IgD-negative memory B cell (primary cell): ENCODE measurements around the gene PHACTR4. TPM values are rescaled to one million over a fixed set of nuclear protein-coding genes. Genes with fewer than 3 reads are reported as not detected.
"Not testable (repeated sequence)": the region's sequence is repeated elsewhere in the genome, so short reads cannot be mapped to it uniquely, and the experiment has no call there.

Source experiments
- H3K27ac Mint-ChIP-seq, 3 donors: one replicate each; pipeline ENCODE4 v1.8.0; 2020 to 2022; ENCODE audit warnings: mild to moderate bottlenecking in 3 of 3, mixed read lengths in 3 of 3, moderate library complexity in 1 of 3
- H3K27me3 Mint-ChIP-seq: one replicate; pipeline ENCODE4 v1.8.0; 2021; ENCODE audit warnings: mixed read lengths
- H3K36me3 Mint-ChIP-seq: one replicate; pipeline ENCODE4 v1.8.0; 2020; ENCODE audit warnings: mild to moderate bottlenecking, mixed read lengths
- H3K4me1 Mint-ChIP-seq, 3 donors: one replicate each; pipeline ENCODE4 v1.8.0; 2020 to 2022; ENCODE audit warnings: mixed read lengths in 3 of 3, mild to moderate bottlenecking in 1 of 3
- H3K4me3 Mint-ChIP-seq, 4 donors: one replicate each; pipeline ENCODE4 v1.8.0; 2020 to 2022; ENCODE audit warnings: mild to moderate bottlenecking in 4 of 4, mixed read lengths in 4 of 4, moderate library complexity in 3 of 4
- H3K9me3 Mint-ChIP-seq, 3 donors: one replicate each; pipeline ENCODE4 v1.8.0; 2020 to 2021; ENCODE audit warnings: mixed read lengths in 3 of 3, mild to moderate bottlenecking in 1 of 3
- polyA plus RNA-seq: library from polyadenylated mRNA; unstranded; fragments of 300-500 nt; fragmentation: Illumina TruSeq; gene quantifications from one replicate; pipeline ENCODE4 v1.2.3, GENCODE V29; 2021

PHACTR4 gene
- polyA plus RNA-seq, 1 donor from 2014 or later = 18.5 TPM

DNA sequence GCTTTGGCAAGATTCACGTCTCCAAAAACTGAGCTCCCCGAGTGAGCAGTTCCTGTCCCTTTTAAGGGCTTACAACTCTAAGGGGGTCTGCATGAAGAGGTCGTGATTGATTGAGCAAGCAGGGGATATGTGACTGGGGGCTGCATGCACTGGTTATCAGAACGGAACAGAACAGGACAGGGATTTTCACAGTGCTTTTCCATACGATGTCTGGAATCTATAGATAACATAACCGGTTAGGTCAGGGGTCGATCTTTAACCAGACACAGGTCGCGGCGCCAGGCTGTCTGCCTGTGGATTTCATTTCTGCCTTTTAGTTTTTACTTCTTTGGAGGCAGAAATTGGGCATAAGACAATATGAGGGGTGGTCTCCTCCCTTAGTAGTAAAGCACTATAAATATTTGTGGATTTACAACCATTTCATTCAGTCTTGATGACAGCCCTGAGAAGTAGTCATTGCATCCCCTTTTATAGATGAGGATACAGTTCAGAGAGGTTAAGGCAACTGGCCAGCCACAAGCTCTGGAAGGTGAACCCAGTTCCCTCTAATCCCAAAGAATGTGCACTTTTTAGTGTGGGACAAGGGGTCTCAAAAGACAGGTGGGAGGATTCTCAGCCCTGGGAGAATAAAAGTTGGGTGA, 155.6 kb downstream of the PHACTR4 start:
- not testable (repeated sequence) for H3K27me3 Mint-ChIP-seq, H3K4me3 Mint-ChIP-seq, H3K36me3 Mint-ChIP-seq, H3K9me3 Mint-ChIP-seq, H3K27ac Mint-ChIP-seq
- peaks cover 0 to 14% (median 4%) of the 10 kb centered on the region in 3 donors for H3K4me1 Mint-ChIP-seq

DNA sequence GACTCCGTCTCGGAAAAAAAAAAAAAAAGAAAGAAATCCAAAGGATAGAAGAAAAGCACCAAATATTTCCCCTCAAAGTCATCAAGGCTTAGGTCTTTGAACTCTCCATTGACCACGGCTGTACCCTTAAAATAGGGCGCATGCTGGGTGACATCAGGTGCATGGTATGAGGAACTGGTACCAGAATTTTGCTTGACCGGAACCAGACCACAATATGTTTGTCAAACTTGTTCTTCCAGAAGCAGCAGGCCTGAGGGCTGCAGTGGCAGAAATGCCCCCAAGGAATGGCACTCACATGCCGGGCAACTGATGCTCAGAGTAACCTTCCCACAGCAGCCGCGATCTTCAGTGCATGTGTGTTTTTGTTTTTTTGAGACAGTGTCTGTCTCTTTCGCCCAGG, 157.3 kb downstream of the PHACTR4 start:
- peaks cover 8% of the 10 kb centered on the region for H3K36me3 Mint-ChIP-seq
- peaks cover 0 to 8% (median under 1%) of the 10 kb centered on the region in 3 donors for H3K4me1 Mint-ChIP-seq
- H3K27me3 Mint-ChIP-seq = no peaks in the 10 kb centered on the region
- H3K27ac Mint-ChIP-seq = no peak overlapping the region
- H3K9me3 Mint-ChIP-seq = no peaks in the 10 kb centered on the region
- no peak overlapping the region for H3K4me3 Mint-ChIP-seq

DNA sequence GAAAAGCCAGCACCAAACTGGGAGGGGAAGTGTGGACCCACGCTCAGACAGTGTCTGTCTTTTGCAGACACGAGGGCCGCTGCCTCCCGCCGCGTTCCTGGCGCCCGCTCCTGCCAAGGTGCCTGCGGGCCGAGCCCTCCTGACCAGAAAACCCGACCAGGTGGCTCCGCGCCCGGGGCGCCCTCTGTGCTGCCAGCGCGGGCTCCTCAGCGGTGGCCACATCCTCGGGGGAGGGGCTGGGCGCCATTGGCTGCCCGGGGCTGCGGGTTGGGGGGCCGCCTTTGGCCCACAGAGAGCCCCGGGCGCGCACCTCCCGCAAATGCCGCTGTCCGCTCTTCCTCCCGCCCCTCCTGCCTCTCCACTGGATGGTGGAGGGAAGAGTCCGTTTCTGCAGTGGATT, 160.9 kb downstream of the PHACTR4 start:
- Mint-ChIP-seq H3K36me3 (peaks cover 7% of the 10 kb centered on the region), H3K27ac (no peak overlapping the region), H3K27me3 (no peaks in the 10 kb centered on the region)

DNA sequence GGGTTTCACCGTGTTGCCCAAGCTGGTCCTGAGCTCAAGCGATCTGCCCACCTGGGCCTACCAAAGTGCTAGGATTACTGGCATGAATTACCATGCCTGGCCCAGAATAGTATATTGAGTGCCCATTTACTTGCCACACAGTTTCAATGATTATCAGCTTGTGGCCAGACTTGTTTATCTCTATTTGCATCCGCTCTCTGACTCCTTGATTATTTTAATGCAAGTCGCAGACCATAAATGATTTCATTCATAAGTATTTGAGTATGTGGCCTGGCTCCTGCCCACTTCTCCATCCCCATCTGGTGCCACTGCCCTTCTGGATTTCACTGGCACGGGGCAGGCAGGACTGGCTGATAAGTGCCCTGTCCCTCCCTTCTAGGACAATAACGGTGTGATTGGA, 165.1 kb downstream of the PHACTR4 start:
- Mint-ChIP-seq H3K27me3 (no peaks in the 10 kb centered on the region), H3K36me3 (peaks cover 7% of the 10 kb centered on the region), H3K4me3 (no peak overlapping the region), H3K27ac (no peak overlapping the region), H3K4me1 (no peaks in the 10 kb centered on the region), H3K9me3 (no peaks in the 10 kb centered on the region)

More for the DNA sequence above, 160.9 kb downstream of the PHACTR4 start:
- H3K4me3 Mint-ChIP-seq = no peak overlapping the region
- no peaks in the 10 kb centered on the region for H3K4me1 Mint-ChIP-seq
- no peaks in the 10 kb centered on the region for H3K9me3 Mint-ChIP-seq

DNA sequence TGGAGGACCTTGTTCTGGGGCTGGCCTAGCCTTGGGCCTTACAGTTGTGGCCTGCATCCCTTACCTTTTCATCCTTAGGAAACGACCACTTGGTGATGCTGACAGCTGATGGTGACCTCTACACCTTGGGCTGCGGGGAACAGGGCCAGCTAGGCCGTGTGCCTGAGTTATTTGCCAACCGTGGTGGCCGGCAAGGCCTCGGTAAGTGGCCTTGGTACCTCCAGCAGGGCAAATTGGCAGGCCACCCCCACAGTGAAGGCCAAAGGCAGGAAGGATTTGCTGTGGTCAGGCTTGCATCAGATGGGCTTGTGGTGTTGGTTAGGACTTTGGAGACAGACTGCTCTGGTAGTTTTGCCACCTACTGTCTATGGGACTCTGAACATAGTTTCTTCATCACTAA, 165.6 kb downstream of the PHACTR4 start:
- H3K4me1 Mint-ChIP-seq = no peaks in the 10 kb centered on the region
- H3K27me3 Mint-ChIP-seq = no peaks in the 10 kb centered on the region
- H3K36me3 Mint-ChIP-seq = peaks cover 7% of the 10 kb centered on the region
- H3K27ac Mint-ChIP-seq = no peak overlapping the region
- no peak overlapping the region for H3K4me3 Mint-ChIP-seq
- no peaks in the 10 kb centered on the region for H3K9me3 Mint-ChIP-seq

DNA sequence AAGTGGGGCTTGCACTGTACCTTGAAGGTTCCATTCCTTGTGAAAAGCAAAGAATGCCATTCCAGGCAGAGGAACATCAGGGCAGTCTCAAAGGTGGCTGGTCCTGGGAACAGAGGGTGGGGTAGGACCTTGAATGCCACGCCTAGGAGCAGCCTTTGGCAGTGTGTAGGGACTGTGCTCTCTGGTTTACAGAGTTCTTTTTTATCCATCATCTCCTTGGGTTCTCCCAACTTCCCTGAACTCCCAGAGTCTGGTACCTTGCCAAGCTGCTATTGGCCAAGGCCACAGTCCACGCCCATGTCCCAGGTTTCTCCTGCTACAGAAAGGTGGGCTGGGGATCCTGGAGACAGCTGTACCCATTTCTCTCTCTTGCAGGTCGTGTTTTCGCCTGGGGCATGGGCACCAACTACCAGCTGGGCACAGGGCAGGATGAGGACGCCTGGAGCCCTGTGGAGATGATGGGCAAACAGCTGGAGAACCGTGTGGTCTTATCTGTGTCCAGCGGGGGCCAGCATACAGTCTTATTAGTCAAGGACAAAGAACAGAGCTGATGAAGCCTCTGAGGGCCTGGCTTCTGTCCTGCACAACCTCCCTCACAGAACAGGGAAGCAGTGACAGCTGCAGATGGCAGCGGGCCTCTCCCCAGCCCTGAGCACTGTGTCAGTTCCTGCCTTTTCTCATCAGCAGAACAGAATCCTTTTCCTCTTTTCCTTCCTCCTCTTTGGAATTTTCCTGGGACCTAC, 168.1 kb downstream of the PHACTR4 start:
- H3K27ac Mint-ChIP-seq = no peak overlapping the region
- no peaks in the 10 kb centered on the region for H3K9me3 Mint-ChIP-seq
- H3K27me3 Mint-ChIP-seq = no peaks in the 10 kb centered on the region
- no peaks in the 10 kb centered on the region for H3K4me1 Mint-ChIP-seq
- H3K36me3 Mint-ChIP-seq = no peaks in the 10 kb centered on the region
- H3K4me3 Mint-ChIP-seq = no peak overlapping the region

DNA sequence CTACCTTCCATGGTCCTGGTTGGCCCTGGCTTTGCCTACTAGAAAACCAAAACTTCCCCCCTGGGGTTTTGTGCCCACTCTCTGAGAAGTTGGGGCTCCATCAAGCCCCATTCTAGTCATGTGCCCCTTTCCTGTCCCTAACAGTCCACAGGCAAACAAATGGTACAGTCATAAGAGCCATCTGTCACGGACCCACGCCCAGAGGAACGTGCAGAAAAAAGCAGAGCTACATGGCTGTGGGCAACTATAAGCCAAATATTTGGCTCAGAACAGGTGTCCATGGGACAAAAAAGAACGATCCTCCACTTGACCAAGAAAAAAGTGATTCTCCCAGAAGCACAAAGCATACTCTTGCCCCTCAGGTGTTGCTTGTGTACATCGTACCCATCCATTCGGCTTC, 168.7 kb downstream of the PHACTR4 start:
- Mint-ChIP-seq H3K4me1 (no peaks in the 10 kb centered on the region), H3K4me3 (no peak overlapping the region), H3K27ac (no peak overlapping the region), H3K36me3 (no peaks in the 10 kb centered on the region), H3K9me3 (no peaks in the 10 kb centered on the region), H3K27me3 (no peaks in the 10 kb centered on the region)

DNA sequence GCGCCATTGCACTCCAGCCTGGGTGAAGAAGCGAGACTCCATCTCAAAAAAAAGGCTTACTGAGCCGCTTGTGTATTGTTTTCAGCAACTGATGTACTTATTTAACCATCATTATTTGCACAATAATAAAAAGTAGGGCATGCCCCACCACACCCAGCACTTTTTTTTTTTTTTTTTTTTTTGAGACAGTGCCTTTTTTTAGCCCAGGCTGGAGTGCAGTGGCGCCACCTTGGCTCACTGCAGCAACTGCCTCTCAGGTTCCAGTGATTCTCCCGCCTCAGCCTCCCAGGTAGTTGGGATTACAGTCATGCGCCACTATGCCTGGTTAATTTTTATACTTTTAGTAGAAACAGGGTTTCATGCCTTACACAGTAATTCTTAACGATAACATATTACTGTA, 171.1 kb downstream of the PHACTR4 start:
- Mint-ChIP-seq H3K27ac (no peak overlapping the region), H3K36me3 (no peaks in the 10 kb centered on the region), H3K9me3 (no peaks in the 10 kb centered on the region), H3K4me1 (no peaks in the 10 kb centered on the region), H3K27me3 (no peaks in the 10 kb centered on the region), H3K4me3 (no peak overlapping the region)

DNA sequence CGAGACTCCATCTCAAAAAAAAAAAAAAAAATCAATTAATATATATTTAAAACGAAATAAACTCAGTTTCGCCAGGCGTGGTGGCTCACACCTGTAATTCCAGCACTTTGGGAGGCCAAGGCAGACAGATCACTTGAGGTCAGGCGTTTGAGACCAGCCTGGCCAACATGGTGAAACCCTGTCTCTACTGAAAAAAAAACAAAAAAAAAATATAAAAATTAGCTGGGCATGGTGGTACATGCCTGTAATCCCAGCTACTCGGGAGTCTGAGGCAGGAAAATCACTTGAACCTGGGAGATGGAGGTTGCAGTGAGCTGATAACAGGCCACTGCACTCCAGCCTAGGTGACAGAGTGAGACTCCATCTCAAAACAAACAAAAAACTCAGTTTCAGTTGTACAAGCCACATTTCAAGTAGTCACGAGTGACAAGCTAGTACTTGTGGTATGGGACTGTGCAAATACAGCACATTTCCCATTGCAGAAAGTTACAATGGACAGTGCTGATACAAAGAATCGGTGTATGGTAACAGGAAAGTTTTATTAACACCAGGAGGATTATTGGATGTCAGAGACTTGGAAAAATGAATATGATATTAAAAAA, 172.0 kb downstream of the PHACTR4 start:
- not testable (repeated sequence) for H3K4me1 Mint-ChIP-seq, H3K4me3 Mint-ChIP-seq, H3K27ac Mint-ChIP-seq, H3K9me3 Mint-ChIP-seq, H3K36me3 Mint-ChIP-seq, H3K27me3 Mint-ChIP-seq

DNA sequence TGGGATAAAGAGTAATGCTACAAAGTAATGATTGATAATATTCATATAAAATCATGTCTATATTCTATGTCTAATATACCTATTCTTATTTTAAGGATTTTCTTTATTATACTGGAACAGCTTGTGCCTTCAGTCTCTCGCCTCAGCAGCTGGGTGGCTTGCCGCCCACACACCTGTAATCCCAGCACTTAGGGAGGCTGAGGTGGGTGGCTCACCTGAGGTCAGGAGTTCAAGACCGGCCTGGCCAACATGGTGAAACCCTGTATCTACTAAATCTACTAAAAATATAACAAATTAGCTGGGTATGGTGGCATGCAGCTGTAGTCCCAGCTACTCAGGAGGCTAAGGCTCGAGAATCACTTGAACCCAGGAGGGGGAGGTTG, 175.7 kb downstream of the PHACTR4 start:
- H3K9me3 Mint-ChIP-seq = no peaks in the 10 kb centered on the region
- no peaks in the 10 kb centered on the region for H3K36me3 Mint-ChIP-seq
- H3K4me3 Mint-ChIP-seq = no peak overlapping the region
- H3K27me3 Mint-ChIP-seq = no peaks in the 10 kb centered on the region
- no peak overlapping the region for H3K27ac Mint-ChIP-seq
- H3K4me1 Mint-ChIP-seq = no peaks in the 10 kb centered on the region

DNA sequence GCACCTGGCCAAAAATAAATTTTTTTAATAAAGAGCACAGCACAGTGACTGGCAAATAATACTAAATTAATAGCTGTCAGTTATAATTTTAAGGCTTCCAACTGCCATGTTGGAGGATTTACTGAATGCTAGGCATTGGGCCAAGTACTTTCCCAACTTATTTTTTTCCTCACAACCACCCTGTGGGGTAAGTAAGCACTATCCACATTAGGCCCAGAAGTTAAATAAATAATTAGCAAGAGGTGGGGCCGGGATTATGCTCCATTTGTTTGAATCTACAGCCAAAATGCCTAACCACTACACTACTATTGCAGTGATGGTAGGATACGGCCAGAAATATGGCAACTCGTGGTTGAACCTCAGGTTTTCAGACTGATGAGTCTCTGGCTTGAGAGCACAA, 178.8 kb downstream of the PHACTR4 start:
- Mint-ChIP-seq H3K27me3 (no peaks in the 10 kb centered on the region), H3K27ac (no peak overlapping the region), H3K4me1 (peaks cover 3 to 9% (median 3%) of the 10 kb centered on the region in 3 donors), H3K36me3 (no peaks in the 10 kb centered on the region), H3K4me3 (no peak overlapping the region), H3K9me3 (no peaks in the 10 kb centered on the region)

Other genes starting within 250 kb of the PHACTR4 start
- 14.6 TPM for gene PTAFR, start 193.1 kb upstream of the PHACTR4 start, polyA plus RNA-seq
- 134 TPM for gene DNAJC8, start 136.7 kb upstream of the PHACTR4 start, polyA plus RNA-seq
- 446 TPM for gene ATP5IF1, start 133.6 kb upstream of the PHACTR4 start, polyA plus RNA-seq
- gene SESN2, start 110.2 kb upstream of the PHACTR4 start, polyA plus RNA-seq = 5.9 TPM
- 12.6 TPM for gene MED18, start 40.7 kb upstream of the PHACTR4 start, polyA plus RNA-seq
- gene RCC1, start 136.3 kb downstream of the PHACTR4 start, polyA plus RNA-seq = 13.3 TPM
- 29.2 TPM for gene TRNAU1AP, start 183.3 kb downstream of the PHACTR4 start, polyA plus RNA-seq
- gene RAB42, start 222.5 kb downstream of the PHACTR4 start, polyA plus RNA-seq = not detected